GM19467 (cell line): ENCODE data around the gene RPL26.
"Not testable (repeated sequence)": the region's sequence is repeated elsewhere in the genome, so short reads cannot be mapped to it uniquely, and the experiment has no call there.

Experiments used
- ATAC-seq: cut with Tn5 transposase; IDR thresholded peaks from one replicate; pipeline ENCODE4 v1.9.1; 2021; ENCODE audit warnings: mild to moderate bottlenecking, moderate library complexity; ENCODE audit not compliant: unreplicated experiment

The RPL26 gene

DNA sequence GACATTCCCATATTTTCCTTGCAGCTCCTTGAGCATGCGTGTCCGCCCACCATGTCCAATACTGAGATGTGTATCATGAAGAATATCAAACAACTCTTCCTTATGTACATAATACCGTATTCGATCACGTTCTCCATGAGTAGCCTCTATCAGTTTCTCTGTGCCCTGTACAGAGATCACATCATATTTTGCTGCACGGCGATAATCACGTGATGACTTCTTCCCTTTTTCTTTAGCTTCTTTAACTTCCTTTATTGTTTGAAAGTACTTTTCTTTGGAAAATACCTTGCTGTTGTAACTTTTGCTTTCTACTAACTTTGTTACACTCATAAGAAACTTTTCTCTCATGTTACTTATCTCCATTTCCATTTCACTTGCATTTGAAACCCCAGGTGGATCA is 13.0 kb downstream of the RPL26 start:
- no peak for ATAC-seq

DNA sequence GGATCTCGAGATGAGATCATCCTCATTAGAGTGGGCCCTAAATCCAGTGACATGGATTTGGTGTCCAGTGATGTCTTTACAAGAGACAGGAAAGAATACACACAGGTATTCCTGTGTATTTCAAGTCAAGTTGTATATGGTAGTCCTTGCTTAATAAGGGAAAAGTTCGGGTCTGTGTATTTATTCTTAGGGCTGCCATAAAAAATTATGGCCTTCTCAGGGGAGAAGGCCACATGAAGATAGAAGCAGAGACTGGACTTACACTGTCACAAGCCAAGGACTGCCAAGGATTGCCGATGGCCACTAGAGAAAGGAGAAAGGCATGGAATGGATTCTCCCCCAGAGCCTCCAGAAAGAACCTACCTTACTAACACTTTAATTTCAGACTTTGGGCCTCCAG is 14.8 kb downstream of the RPL26 start:
- no peak for ATAC-seq

DNA sequence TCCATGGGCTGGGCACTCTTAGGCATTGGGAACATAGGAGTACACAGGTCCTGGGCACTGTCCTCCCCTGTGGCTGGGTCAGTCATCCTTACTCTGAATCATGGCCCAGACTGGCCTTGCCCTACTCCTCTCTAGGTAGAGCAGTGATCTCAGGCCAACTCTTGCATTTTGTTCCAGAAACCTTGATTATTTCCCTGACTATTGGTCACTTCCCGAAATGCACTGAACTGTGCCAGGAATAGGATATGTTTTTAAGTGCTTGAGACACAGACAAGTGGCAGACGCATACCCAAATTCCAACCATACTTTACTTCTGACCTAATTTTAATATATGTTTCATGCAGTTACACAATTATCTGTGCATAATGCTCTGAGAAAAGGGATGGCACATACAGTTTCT is 16.8 kb downstream of the RPL26 start:
- ATAC-seq = no peak

DNA sequence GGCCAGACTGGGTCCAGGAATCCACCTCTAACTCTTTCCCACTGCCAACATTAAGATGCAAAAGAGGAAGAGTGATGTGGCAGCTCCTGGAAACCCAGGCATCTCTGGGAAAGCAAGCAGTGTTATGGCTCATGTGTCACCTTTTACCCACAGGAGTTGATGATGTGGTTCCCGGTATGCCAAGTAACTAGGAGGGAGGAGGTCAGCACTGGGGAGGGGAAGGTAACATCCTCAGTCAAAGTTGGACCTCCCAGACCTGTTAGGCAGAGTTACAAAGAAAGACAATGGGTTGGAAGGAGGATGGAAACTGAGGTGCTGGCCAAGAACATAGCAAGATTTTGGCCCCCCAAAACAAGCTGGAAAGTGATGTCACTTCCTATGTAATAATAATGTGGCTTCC is 17.9 kb downstream of the RPL26 start:
- no peak for ATAC-seq

DNA sequence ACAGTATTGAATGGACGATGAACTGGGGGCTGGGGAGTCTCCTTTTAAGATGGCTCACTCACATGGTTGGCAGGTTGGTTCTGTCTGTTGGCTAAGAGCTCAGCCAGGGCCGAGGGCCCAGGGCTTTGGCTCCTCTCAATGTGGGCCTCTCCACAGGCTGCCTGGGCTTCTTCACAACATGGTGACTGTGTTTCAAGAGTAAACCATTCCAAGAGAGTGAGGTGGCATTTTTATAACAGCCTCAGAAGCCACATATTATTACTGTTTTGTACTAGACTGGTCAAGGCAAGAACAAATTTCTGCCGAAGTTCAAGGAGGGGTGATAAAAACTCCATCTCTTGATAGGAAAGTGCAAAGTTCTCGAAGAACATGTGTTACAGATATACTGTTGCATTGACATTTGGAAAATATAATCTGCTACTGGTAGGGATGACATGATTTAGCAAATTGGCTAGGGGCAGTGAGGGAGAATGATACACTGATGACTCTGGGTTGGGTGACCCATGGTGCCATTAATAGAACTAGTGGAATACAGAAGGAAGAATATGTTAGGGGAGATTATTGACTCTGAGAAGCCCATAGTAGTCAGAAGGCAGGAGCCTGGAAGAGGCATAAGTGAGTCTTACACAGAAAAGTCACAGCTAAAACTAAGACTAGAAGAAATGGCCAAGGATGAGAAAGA is 20.2 kb downstream of the RPL26 start:
- ATAC-seq = no peak

DNA sequence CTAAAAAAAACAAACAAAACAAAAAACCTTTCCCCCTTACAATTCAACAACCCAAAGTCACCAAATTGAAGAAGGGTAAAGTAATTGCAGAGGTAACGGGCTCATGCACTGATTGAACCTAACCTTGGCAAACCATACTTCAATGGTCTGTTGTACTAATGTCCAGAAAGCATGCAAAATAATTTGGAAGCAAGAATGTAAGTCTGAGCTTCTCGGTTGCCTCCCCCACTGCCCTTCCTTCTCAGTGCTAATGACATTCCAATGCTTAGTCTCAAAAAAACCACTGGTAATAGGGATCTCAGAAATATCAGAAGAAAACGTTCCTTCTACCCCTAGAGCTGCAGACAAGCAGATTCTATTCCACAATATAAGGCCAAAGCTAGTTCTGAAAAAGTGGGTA is 22.2 kb downstream of the RPL26 start:
- ATAC-seq = no peak

DNA sequence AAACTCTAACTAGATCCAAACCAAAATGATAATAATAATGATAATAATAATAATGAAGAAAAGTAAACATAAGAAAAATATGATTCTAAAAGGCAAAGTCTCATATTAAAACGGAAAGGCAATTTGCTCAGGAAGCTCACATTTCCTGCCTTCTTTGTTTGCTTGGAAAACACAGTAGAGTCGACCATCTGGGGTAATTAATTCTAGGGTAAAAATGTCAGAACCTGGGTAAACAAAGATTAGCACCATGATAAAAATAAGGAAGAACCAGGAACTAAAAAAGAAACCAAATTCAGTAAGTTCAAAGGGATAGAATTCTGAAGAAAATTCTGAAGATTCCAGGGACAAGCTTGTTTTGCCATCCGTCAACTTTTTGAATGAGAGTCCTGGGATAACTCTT is 22.7 kb downstream of the RPL26 start:
- ATAC-seq = no peak

DNA sequence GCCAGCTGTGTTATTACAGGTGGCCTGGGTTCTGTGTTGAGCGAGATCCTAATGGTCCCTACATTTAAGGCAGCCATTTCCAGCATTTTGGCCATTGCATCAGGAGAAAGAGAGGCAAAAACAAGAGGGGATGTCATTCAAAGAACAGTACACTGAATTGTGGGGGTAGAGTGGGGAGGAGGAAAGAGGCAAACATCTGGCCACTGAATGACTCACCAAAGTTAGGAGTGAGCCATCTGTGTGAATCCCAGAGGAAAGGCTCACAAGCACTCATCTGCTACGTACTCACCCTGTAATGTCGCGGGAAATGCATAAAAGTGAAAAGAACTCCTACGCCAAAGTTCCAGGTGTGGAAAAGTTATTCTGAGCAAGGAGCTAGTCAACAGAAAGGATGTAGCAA is 23.2 kb downstream of the RPL26 start:
- ATAC-seq = no peak

DNA sequence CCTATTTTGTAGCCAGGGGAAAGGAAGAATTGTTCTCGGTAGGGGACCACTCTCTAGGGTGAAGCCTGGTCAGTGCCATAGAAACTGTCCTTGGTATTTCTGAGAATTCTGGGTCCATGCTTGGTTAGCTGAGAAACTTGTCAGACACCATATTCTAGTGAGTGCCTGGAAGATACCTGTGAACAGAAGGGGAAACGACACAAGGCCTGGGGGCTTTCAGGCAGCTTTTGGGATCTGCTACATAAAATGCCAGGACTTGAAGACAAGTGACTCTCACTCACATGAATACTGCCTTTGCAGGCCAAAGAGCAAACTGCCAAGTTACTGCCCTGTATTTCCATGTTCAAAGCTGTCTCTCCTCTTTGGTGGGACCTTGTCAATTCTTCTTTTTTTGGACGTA is 25.1 kb downstream of the RPL26 start:
- ATAC-seq = no peak

DNA sequence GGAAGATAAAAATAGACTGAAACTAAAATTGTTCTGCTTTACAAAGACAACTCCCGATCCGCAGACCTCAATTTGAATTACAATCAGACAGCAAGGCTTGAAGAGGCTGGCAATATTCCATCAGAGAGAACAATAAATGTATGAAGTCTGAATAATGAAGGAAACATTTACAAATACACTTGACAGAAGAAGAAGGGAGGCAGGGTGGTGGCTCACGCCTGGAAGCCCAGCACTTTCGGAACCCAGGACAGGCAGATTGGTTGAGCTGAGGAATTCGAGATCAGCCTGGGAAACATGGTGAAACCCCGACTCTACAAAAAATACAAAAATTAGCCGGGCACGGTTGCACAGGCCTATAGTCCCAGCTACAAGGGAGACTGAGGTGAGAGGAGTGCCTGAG is 28.8 kb downstream of the RPL26 start:
- no peak for ATAC-seq

DNA sequence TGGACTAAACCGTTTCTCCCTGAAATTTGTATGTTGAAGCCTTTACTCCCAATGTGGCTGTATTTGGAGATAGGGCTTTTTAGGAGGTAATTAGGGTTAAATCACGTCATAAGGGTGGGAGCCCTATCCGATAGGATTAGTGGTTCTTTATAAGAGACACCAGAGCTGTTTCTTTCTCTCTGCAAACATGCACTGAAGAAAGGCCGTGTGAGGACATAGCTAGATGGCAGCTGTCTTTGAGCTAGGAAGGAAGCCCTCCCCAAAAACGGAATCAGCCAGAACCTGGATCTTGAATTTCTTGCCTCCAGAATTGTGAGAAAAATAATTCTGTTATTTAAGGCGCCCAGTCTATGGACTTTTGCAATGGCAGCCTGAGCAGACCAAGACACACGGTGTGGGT is 29.3 kb downstream of the RPL26 start:
- no peak for ATAC-seq

DNA sequence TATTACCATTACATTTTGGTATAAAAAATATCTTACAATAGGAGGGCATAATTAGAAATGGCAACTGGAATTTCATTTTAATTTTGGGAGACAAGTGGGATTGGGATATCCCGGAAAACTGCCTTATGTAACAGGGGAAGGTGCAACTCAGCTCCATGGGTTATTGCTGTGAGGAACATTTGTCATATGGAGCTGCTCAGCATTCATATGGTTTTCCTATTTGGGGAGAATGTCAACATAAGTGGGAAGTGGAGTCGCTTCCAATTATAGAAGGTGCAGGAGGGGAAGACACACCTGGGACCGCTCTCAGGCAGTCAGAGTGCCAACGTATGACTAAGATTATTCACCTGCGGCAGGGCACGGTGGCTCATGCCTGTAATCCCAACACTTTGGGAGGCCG is 32.7 kb downstream of the RPL26 start:
- no peak for ATAC-seq

DNA sequence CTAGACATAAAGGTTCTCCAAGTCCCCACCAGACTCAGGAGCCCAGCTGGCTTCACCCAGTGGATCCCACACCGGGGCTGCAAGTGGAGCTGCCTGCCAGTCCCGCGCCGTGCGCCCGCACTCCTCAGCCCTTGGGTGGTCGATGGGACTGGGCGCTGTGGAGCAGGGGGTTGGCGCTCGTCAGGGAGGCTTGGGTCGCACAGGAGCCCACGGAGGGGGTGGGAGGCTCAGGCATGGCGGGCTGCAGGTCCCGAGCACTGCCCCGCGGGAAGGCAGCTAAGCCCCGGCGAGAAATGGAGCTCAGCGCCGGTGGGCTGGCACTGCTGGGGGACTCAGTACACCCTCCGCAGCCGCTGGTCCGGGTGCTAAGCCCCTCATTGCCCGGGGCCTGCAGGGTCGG is 36.0 kb downstream of the RPL26 start:
- not testable (repeated sequence) for ATAC-seq

DNA sequence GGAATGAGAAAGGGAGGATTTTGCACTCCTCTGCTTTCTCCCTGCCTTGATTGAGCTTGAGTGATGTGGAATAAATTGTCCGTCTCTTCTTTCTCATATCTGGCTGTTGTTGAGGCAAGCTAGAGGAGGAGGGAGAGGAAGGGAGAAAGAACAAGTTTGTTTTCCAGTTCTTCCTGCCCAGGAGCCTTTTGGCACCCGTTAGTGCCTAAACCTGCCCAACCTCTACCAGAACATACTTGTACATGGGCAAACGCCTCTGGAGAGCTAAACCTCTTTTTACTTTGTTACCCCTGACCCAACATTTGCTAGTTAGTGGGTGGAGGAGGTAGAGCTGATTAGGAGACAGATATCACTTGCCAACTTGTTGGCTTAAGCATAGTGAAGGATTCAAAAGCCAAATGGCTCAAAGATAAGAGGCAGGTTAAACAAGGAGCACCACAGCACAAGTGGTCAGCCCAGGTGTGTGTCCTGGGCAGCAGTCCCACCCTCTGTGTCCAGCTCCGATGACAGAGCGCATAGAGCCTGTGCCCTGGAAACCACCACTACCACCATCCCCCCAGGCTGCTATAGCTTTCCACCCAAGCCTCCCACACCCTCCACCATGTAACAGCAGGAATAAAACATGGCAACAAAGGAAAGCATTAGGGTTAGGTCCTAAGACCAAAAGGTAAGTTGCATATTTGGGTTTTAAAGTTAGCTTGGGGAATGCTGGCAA is 36.9 kb downstream of the RPL26 start:
- no peak for ATAC-seq

DNA sequence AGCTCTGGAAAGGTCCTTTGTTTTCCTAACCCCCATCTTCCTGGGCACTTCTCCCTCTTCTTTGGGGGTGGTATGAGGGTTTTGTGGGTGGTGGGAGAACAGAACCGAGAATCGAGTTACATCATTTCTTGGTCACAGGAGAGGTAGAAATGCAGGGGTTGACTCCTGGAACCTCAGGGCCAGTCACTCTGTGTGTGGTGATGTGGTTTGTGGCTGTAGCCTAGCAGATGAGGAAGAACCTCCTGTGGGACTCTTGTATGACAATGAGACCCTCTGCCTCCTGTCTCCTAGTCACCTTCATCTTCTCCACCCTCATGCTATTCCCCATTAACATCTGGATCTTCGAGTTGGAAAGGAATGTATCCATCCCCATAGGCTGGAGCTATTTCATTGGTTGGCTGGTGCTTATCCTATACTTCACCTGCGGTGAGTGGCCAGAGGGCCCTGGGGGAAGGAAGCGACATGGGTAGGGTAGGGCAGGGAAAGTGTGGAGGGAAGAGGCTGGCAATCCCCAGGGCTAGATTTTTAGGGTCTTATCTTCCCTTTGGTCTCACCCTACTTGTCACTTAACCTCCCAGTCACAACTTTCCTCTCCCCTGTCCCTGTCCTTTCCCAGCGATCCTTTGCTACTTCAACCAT is 37.8 kb downstream of the RPL26 start:
- no peak for ATAC-seq

DNA sequence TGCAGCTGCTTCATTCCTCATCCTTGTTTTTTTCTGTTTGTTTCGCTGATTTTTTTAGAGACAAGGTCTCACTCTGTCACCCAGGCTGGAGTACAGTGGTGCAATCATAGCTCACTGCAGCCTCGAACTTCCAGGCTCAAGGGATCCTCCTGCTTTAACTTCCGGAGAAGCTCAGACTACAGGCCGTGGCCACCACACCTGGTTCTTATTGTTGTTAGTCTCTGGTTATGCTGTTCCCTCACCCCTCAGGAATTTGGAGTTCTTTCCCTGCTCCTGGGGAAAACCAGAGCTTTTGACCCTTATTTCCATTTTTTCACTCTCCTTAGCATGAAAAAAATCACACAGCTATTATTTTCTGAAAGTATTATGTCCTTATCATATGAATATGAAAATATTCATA is 41.5 kb downstream of the RPL26 start:
- ATAC-seq = no peak

DNA sequence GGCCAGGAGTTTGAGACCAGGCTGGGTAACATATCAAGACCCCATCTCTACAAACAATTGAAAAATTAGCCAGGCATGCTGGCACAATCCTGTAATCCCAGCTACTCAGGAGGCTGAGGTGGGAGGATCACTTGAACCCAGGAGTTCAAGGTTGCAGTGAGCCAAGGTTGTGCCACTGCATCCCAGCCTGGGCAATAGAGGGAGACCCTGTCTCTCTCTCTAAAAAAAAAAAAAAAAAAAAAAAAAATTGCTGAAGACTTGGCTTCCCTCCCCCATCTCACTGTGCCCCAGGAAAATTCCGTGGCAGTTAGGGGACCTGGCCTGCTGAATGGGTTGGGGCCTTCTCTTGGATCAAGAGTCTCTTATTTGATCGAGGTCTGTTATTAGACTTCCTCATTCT is 43.5 kb downstream of the RPL26 start, which contains the start of gene ODF4:
Gene ODF4 (plus strand): TSS at position 301 of the 400 bp plus-strand sequence. CDS start 212 bp downstream, outside the sequence.
- ATAC-seq = no peak

DNA sequence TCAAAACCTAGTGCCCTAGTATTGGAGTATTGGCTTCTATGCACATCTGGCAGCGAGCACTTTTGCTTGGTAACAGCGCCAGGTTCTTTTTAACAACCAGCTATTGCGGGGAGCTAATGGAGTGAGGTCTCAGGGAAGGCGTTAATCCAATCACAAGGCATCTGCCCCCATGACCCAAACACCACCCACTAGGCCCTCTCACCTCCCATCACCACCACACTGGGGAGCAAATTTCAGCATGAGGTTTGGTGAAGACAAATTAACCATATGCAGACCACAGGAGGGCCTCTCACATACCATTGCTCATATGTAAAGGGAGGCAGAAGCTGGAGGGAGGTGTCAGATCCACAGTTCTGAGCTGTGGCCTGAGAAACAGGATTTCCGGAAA is 44.2 kb downstream of the RPL26 start:
- ATAC-seq = no peak

DNA sequence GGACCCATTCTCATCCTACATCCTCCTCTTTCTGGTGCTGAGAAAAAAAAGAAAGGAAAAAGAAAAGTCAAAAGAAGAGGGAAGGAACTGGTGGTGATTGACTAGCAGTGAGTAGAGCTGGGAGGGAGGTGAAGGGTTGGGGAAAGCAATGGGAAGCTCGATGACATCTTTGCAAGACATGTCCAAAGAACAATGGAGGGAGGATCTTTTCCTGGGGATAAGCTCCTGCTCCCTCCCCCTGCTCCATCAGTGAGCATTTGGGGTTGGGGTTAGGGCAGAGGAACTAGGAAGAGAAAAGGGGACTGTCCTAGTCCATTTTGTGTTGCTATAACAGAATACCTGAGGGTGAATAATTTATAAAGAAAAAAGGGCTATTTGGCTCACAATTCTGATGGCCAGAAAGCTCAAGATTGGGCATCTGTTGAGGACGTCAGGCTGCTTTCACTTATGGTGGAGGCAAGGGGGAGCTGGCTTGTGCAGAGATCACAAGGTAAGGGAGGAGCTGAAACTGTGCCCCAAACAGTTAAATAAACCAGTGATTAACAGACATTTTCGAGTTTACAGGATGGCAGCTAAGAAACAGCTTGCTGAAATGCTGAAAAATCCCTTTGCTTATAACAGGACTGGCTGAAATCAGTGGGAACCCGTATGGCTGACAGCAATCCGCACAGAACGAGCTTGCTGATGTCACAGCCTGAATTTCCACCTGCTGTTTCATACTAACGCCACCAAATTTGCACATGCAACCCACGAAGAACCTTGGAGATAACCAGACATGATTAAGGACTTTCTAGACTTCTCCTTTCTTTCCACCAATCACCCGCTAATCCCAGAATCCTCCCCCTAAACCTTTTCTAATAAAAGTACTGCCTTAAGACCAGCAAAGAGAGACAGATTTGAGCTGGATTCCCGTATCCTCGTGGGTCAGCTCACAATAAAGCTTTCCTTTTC is 44.9 kb downstream of the RPL26 start:
- ATAC-seq = no peak

DNA sequence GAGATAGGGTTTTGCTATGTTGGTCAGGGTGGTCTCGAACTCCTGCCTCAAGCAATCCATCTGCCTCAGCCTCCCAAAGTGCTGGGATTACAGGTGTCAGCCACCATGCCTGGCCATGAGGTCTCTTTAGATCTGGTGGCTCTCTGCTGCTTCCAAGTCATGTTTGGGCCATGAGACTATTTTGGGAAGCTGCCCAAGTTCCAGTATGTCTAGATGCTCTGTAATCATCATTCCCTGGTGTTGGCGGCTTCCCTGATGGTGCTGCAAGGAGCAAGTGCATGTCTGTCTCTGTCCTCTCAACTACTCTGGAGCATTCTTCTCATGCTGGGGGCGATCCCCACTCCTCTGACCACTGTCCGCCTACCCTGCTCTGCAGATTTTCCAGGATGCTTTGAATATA is 49.7 kb downstream of the RPL26 start:
- ATAC-seq = no peak

DNA sequence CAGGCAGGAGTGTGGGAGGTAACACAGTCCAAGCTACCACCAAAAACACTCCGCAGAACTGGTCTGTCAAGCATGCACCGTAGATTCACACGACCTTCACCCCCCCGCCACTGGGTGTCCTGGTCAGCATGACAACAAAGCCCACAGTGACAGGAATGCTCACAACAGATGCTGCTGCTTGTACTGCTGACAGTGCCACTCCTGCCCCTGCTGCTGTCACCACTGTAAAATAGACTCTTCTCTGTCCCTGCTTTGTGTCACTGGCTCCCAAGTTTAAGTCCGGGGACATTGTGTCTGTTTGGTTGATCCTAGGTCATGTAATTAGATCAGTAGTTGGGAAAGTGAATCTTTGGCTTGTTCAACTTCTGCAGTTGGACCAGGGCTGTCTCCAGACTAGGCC is 50.3 kb downstream of the RPL26 start:
- no peak for ATAC-seq
